ENCODE data around the gene ARIH1.
"Not testable (repeated sequence)": the region's sequence is repeated elsewhere in the genome, so short reads cannot be mapped to it uniquely, and the experiment has no call there.

Gene ARIH1

GRCh38 chr15:72473614-72474465, at the start of gene ARIH1:
Gene ARIH1, plus strand, starts transcription at chr15:72474330. Its CDS starts 310 bp downstream, at chr15:72474640.
- peak; percentile 60 for DNase-seq

GRCh38 chr15:72426753-72427152, 47.4 kb upstream of the ARIH1 start:
- DNase-seq = no peak

GRCh38 chr15:72437650-72438316, 36.3 kb upstream of the ARIH1 start:
- no peak for DNase-seq

- DNase-seq = not testable (repeated sequence)
These were observed 31.3 kb upstream of the ARIH1 start for GRCh38 chr15:72442848-72443247.

GRCh38 chr15:72445426-72445825, 28.7 kb upstream of the ARIH1 start:
- DNase-seq = no peak

- no peak for DNase-seq
These were observed 23.3 kb upstream of the ARIH1 start for GRCh38 chr15:72450805-72451204.

- DNase-seq = no peak
These were observed 22.9 kb upstream of the ARIH1 start for GRCh38 chr15:72451224-72451623.

- DNase-seq = no peak
These were observed 17.4 kb upstream of the ARIH1 start for GRCh38 chr15:72456684-72457083.

GRCh38 chr15:72460402-72460801, 13.7 kb upstream of the ARIH1 start:
- DNase-seq = no peak

GRCh38 chr15:72463702-72464101, 10.4 kb upstream of the ARIH1 start:
- DNase-seq = no peak

GRCh38 chr15:72464251-72464650, 9.9 kb upstream of the ARIH1 start:
- no peak for DNase-seq

GRCh38 chr15:72468103-72468502, 6.0 kb upstream of the ARIH1 start:
- DNase-seq = no peak

- DNase-seq = no peak
These were observed 1.0 kb upstream of the ARIH1 start for GRCh38 chr15:72472992-72473610.

GRCh38 chr15:72474466-72474911, 359 bp downstream of the ARIH1 start:
- no peak for DNase-seq

- DNase-seq = no peak
These were observed 940 bp downstream of the ARIH1 start for GRCh38 chr15:72474912-72475628.

- no peak for DNase-seq
These were observed 1.5 kb downstream of the ARIH1 start for GRCh38 chr15:72475674-72476073.

- DNase-seq = not testable (repeated sequence)
These were observed 2.2 kb downstream of the ARIH1 start for GRCh38 chr15:72476330-72476729.

- no peak for DNase-seq
These were observed 7.0 kb downstream of the ARIH1 start for GRCh38 chr15:72481015-72481659.

GRCh38 chr15:72482275-72482674, 8.1 kb downstream of the ARIH1 start:
- DNase-seq = no peak

GRCh38 chr15:72483279-72483678, 9.1 kb downstream of the ARIH1 start:
- DNase-seq = no peak

- no peak for DNase-seq
These were observed 12.0 kb downstream of the ARIH1 start for GRCh38 chr15:72486144-72486543.

- no peak for DNase-seq
These were observed 13.1 kb downstream of the ARIH1 start for GRCh38 chr15:72487070-72487797.
